GM12878 (cell line): ENCODE results near the gene GSTCD. TPM values are rescaled to one million over a fixed set of nuclear protein-coding genes. Genes with fewer than 3 reads are reported as not detected.

ENCODE experiments used
- ATAC-seq: fragments of 200-7000 bp; cut with Tn5 transposase; 3 replicates; pipeline ENCODE4 v1.9.1; 2020; ENCODE audit warnings: mild to moderate bottlenecking, moderate library complexity
- BruUV-seq: library from RNA; stranded (reverse); fragments of 400-500 nt; replicated peaks from 2 replicates; lab custom pipeline; 2021; lab: Mats Ljungman, UMichigan
- CTCF ChIA-PET: fragments of 300-600 bp; sonication (Branson Sonifier 250); formaldehyde crosslinking; extraction: SDS; loops from one replicate; lab custom pipeline; 2021; ENCODE audit warnings: inconsistent platforms; lab: Yijun Ruan, JAX
- POLR2A ChIA-PET: fragments of 350-600 bp; formaldehyde crosslinking; extraction: SDS; loops from one replicate; lab custom pipeline; 2021; ENCODE audit warnings: inconsistent platforms; lab: Charles Lee
- RAD21 ChIA-PET: fragments of 300-600 bp; sonication (Branson Sonifier 250); formaldehyde crosslinking; loops from one replicate; lab custom pipeline; 2023; ENCODE audit warnings: antibody characterized with exemption; ENCODE audit not compliant: unreplicated experiment; lab: Charles Lee
- SMC1A ChIA-PET: fragments of 300-600 bp; sonication (Branson Sonifier 250); formaldehyde crosslinking; loops from one replicate; lab custom pipeline; 2023; ENCODE audit not compliant: unreplicated experiment, uncharacterized antibody; lab: Charles Lee
- DNase-seq: peaks from one replicate; pipeline ENCODE4 v3.0.0-alpha.2; 2011; ENCODE audit warnings: low read depth, low spot score
- FAIRE-seq: peaks from 3 replicates; lab custom pipeline; 2011; peaks lifted over from hg19 to GRCh38; lab: Jason Lieb, UNC
- H2AFZ ChIP-seq: 2 replicates; pipeline ENCODE4 v1.6.0; 2011; ENCODE audit warnings: low read depth, low read length, control low read depth; ENCODE audit not compliant: control insufficient read depth
- H3K27ac ChIP-seq: 2 replicates; pipeline ENCODE4 v1.5.1; 2011; ENCODE audit warnings: control low read depth; ENCODE audit not compliant: control insufficient read depth, insufficient read depth
- H3K27me3 ChIP-seq, 2 experiments: replicated peaks in 1 of 2; 2 replicates each; pipeline versions ENCODE4 v1.6.0 to v1.6.1; 2011; ENCODE audit warnings: low read length in 1 of 2; ENCODE audit not compliant: control insufficient read depth in 2 of 2, insufficient read depth in 2 of 2
- H3K36me3 ChIP-seq, 2 experiments: 2 replicates each; pipeline ENCODE4 v1.5.1; 2011; ENCODE audit warnings: low read length in 1 of 2; ENCODE audit not compliant: control insufficient read depth in 2 of 2, insufficient read depth in 2 of 2
- H3K4me1 ChIP-seq: 2 replicates; pipeline ENCODE4 v1.6.1; 2011; ENCODE audit warnings: mild to moderate bottlenecking, low read length, moderate library complexity, mixed read lengths; ENCODE audit not compliant: control insufficient read depth, insufficient read depth
- H3K4me2 ChIP-seq: 2 replicates; pipeline ENCODE4 v1.6.0; 2011; ENCODE audit warnings: control low read depth; ENCODE audit not compliant: control insufficient read depth, insufficient read depth
- H3K4me3 ChIP-seq: fragments of 200-600 bp; sonication (generic); 2 replicates; pipeline ENCODE4 v1.5.1; 2016
- H3K79me2 ChIP-seq: 2 replicates; pipeline ENCODE4 v1.6.0; 2011; ENCODE audit warnings: low read length; ENCODE audit not compliant: control insufficient read depth, insufficient read depth
- H3K9ac ChIP-seq: 2 replicates; pipeline ENCODE4 v1.8.0; 2011; ENCODE audit warnings: low read length, control low read depth, mixed read lengths; ENCODE audit not compliant: control insufficient read depth, insufficient read depth
- H3K9me3 ChIP-seq: replicated peaks from 3 replicates; pipeline ENCODE4 v1.5.1; 2011; ENCODE audit warnings: mild to moderate bottlenecking, low read length; ENCODE audit not compliant: control insufficient read depth, insufficient read depth
- H4K20me1 ChIP-seq: 2 replicates; pipeline ENCODE4 v1.6.0; 2011; ENCODE audit not compliant: control insufficient read depth, insufficient read depth
- ESRRA ChIP-seq: IDR thresholded peaks from 2 replicates; pipeline ENCODE4 v1.6.1; 2012; ENCODE audit warnings: mild to moderate bottlenecking, low read length, improper control_type of control experiment
- KLF5 ChIP-seq: fragments of 450-650 bp; IDR thresholded peaks from 2 replicates; pipeline ENCODE4 v1.6.1; 2014; ENCODE audit warnings: mild to moderate bottlenecking; ENCODE audit not compliant: partially characterized antibody
- PAX8 ChIP-seq: fragments of 450-650 bp; IDR thresholded peaks from 2 replicates; pipeline ENCODE4 v1.6.1; 2017; ENCODE audit warnings: mild to moderate bottlenecking, moderate library complexity
- SMAD5 ChIP-seq: IDR thresholded peaks from 2 replicates; pipeline ENCODE4 v1.6.1; 2016; ENCODE audit warnings: antibody characterized with exemption, low read depth
- SPI1 ChIP-seq: IDR thresholded peaks from 2 replicates; pipeline ENCODE4 v1.6.1; 2011; ENCODE audit warnings: low read depth, mild to moderate bottlenecking, low read length, moderate library complexity, borderline replicate concordance; ENCODE audit not compliant: insufficient read depth
- TAF1 ChIP-seq: IDR thresholded peaks from 2 replicates; pipeline ENCODE4 v1.6.1; 2011; ENCODE audit warnings: mild to moderate bottlenecking, low read depth, low read length, borderline replicate concordance
- YY1 ChIP-seq: IDR thresholded peaks from 2 replicates; pipeline ENCODE4 v1.6.1; 2011; ENCODE audit warnings: low read depth, mild to moderate bottlenecking, low read length
- WGBS: methylation state at CpG from one replicate; pipeline ENCODE4 v1.1.6; 2016; ENCODE audit warnings: low lambda C conversion rate; ENCODE audit not compliant: insufficient replicate concordance, insufficient coverage; ENCODE audit errors: missing lambda C conversion rate; 5-methylcytosine and 5-hydroxymethylcytosine counted together
- in situ Hi-C: fragments of 300-500 bp; cut with MboI; formaldehyde crosslinking; loops from 9 replicates; pipeline ENCODE4 v1.14.3; 2018; ENCODE audit warnings: mixed read lengths
- intact Hi-C: fragments of 100-400 bp; cut with micrococcal nuclease; formaldehyde crosslinking; loops from one replicate; pipeline ENCODE4 v1.14.2; 2022; ENCODE audit not compliant: unreplicated experiment
- polyA plus RNA-seq, 11 experiments: library from polyadenylated mRNA; depleted of rRNA in 4 of 11; unstranded in 6 of 11; stranded (reverse) in 5 of 11; fragments of >200 nt; fragmentation: Nextera tagmentation in 4 of 11; fragmentation: Illumina TruSeq in 1 of 11; extraction: Ambion mirVana in 4 of 11; extraction: Trizol in 1 of 11; gene quantifications; 1 replicate in 1 of 11; 2 replicates in 10 of 11; pipeline versions ENCODE4 v1.2.1 to v1.2.3, GENCODE V29; 2011 to 2016; ENCODE audit warnings: inconsistent platforms in 2 of 11, missing spikeins in 2 of 11, low read depth in 1 of 11
- total RNA-seq, 4 experiments: library from RNA; depleted of rRNA in 3 of 4; stranded (reverse); fragments of >200 nt in 3 of 4; fragmentation: Illumina TruSeq in 1 of 4; extraction: Trizol in 1 of 4; gene quantifications; 2 replicates each; pipeline versions ENCODE4 v1.2.1 to v1.2.3, GENCODE V29; 2013 to 2021
- TF ChIP-seq, protein P1 (sequence below): fragments of 450-650 bp; IDR thresholded peaks from 2 replicates; pipeline ENCODE4 v1.6.1; 2017; ENCODE audit warnings: borderline replicate concordance
- TF ChIP-seq, protein P2 (sequence below): fragments of 450-650 bp; conservative IDR thresholded peaks from 2 replicates; pipeline ENCODE4 v1.6.1; 2017; ENCODE audit warnings: mild to moderate bottlenecking, moderate library complexity

GSTCD gene
- total and polyA plus RNA-seq, 10 of the 15 experiments (the other 5 are each of a cell fraction or from before 2014, with no cell fraction given) = 4.3 to 28.4 (median 14.1) TPM

DNA sequence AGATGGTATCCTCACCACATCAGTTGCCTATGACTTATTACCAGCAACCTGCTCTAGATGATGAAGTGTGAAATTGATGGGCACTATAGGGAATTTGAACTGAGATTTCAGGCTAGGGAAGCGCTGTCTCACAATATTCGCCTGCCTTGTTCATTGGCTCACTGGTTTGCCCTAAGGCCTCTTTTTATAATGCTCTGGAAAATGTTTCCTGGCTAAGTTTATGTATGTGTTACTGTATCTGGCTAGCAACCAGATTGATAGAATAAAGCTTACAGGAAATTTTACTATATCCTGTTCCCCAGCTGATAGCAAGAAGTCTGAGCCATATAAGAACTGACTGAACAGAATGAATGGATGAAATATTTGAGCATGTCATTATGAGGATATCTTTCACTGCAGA lies 71.6 kb downstream of the GSTCD start (continued):
- no peak for TF ChIP-seq YY1
- TF ChIP-seq, all 136 proteins: peak for 0

DNA sequence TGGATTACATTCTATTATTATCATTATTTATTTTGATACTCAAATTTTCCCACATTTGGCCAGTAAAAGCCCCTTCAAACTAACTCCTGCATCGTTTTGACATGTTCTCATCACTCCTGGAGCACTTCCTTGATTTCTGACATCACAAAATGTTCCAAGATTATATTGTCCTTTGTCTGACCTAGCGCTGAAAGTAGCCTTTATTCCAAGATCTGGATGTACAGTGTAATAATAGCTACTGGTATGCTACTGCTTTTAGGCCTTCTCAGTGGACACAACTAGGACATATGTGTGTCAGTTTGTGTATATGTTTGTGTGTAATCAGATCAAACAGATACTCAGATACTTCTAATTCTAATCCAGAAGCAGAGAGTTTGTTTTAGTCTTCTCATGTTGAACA lies 76.2 kb downstream of the GSTCD start:
- ATAC-seq (no peak), DNase-seq (no peak), FAIRE-seq (no peak)
- H3K9ac ChIP-seq = no peak overlapping the region
- BruUV-seq = no TSS peak
- no peak overlapping the region for H2AFZ ChIP-seq
- no peak overlapping the region for H3K4me3 ChIP-seq
- in situ Hi-C loops (no loop called here), intact Hi-C loops (no loop called here)
- H3K36me3 ChIP-seq = no peaks in the 10 kb centered on the region
- ChIA-PET RAD21 (no interaction called here), POLR2A (no interaction called here), SMC1A (no interaction called here), CTCF (no interaction called here)
- no peaks in the 10 kb centered on the region for H3K4me1 ChIP-seq
- WGBS = 75% methylated on average over 2 of the region's 2 CpGs
- no peaks in the 10 kb centered on the region for H3K9me3 ChIP-seq
- no peaks in the 10 kb centered on the region for H3K27me3 ChIP-seq
- no peak overlapping the region for H3K4me2 ChIP-seq
- H4K20me1 ChIP-seq = no peaks in the 10 kb centered on the region
- no peak overlapping the region for H3K27ac ChIP-seq
- TF ChIP-seq PAX8 (no peak), SMAD5 (no peak), KLF5 (no peak), SPI1 (no peak), ESRRA (no peak), TAF1 (no peak)
- TF ChIP-seq, protein P1, sequence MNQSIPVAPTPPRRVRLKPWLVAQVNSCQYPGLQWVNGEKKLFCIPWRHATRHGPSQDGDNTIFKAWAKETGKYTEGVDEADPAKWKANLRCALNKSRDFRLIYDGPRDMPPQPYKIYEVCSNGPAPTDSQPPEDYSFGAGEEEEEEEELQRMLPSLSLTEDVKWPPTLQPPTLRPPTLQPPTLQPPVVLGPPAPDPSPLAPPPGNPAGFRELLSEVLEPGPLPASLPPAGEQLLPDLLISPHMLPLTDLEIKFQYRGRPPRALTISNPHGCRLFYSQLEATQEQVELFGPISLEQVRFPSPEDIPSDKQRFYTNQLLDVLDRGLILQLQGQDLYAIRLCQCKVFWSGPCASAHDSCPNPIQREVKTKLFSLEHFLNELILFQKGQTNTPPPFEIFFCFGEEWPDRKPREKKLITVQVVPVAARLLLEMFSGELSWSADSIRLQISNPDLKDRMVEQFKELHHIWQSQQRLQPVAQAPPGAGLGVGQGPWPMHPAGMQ = no peak
- TF ChIP-seq, protein P2, sequence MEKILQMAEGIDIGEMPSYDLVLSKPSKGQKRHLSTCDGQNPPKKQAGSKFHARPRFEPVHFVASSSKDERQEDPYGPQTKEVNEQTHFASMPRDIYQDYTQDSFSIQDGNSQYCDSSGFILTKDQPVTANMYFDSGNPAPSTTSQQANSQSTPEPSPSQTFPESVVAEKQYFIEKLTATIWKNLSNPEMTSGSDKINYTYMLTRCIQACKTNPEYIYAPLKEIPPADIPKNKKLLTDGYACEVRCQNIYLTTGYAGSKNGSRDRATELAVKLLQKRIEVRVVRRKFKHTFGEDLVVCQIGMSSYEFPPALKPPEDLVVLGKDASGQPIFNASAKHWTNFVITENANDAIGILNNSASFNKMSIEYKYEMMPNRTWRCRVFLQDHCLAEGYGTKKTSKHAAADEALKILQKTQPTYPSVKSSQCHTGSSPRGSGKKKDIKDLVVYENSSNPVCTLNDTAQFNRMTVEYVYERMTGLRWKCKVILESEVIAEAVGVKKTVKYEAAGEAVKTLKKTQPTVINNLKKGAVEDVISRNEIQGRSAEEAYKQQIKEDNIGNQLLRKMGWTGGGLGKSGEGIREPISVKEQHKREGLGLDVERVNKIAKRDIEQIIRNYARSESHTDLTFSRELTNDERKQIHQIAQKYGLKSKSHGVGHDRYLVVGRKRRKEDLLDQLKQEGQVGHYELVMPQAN = no peak
- H3K79me2 ChIP-seq = no peaks in the 10 kb centered on the region
